SK-N-SH treated with all-trans-retinoic acid at 6 μM for 48 hours (cell line): ENCODE measurements around the gene KIF14.

Experiments used
- ATAC-seq: fragments of 200-7000 bp; cut with Tn5 transposase; 3 replicates; pipeline ENCODE4 v1.9.1; 2020; ENCODE audit warnings: mild to moderate bottlenecking, moderate library complexity
- ARNTL ChIP-seq: fragments of 450-650 bp; formaldehyde crosslinking; IDR thresholded peaks from 2 replicates; pipeline ENCODE4 v1.5.0; 2020; ENCODE audit warnings: low read depth, mild to moderate bottlenecking, moderate library complexity, borderline replicate concordance
- BACH2 ChIP-seq: fragments of 250-450 bp; sonication (Bioruptor Pico); IDR thresholded peaks from 2 replicates; pipeline ENCODE4 v1.9.0; 2021; ENCODE audit warnings: mild to moderate bottlenecking, borderline replicate concordance
- ESRRG ChIP-seq: fragments of 250-450 bp; sonication (Bioruptor Pico); IDR thresholded peaks from 2 replicates; pipeline ENCODE4 v1.6.1; 2021; ENCODE audit warnings: mild to moderate bottlenecking
- GLIS3 ChIP-seq: fragments of 250-450 bp; sonication (Bioruptor Pico); IDR thresholded peaks from 2 replicates; pipeline ENCODE4 v1.5.0; 2020; ENCODE audit warnings: mild to moderate bottlenecking, moderate library complexity
- ISL1 ChIP-seq: fragments of 250-450 bp; sonication (Bioruptor Pico); IDR thresholded peaks from 2 replicates; pipeline ENCODE4 v2.1.2; 2022; ENCODE audit warnings: mild to moderate bottlenecking, moderate library complexity
- OSR1 ChIP-seq: fragments of 250-450 bp; sonication (Bioruptor Pico); IDR thresholded peaks from 2 replicates; pipeline ENCODE4 v1.8.0; 2022; ENCODE audit warnings: moderate library complexity, mild to moderate bottlenecking, inconsistent platforms
- PPARA ChIP-seq: fragments of 250-450 bp; sonication (Bioruptor Pico); IDR thresholded peaks from 2 replicates; pipeline ENCODE4 v1.5.0; 2020; ENCODE audit warnings: mild to moderate bottlenecking, borderline replicate concordance
- RARB ChIP-seq: fragments of 250-450 bp; sonication (Bioruptor Pico); IDR thresholded peaks from 2 replicates; pipeline ENCODE4 v1.8.0; 2021; ENCODE audit warnings: mild to moderate bottlenecking, moderate library complexity
- TCF4 ChIP-seq: fragments of 250-450 bp; sonication (Bioruptor Pico); IDR thresholded peaks from 2 replicates; pipeline ENCODE4 v1.8.0; 2021; ENCODE audit warnings: mild to moderate bottlenecking, moderate library complexity, borderline replicate concordance
- TOX ChIP-seq: fragments of 250-450 bp; sonication (Bioruptor Pico); IDR thresholded peaks from 2 replicates; pipeline ENCODE4 v1.8.0; 2021; ENCODE audit warnings: mild to moderate bottlenecking, moderate library complexity, borderline replicate concordance
- ZC3H10 ChIP-seq: fragments of 250-450 bp; sonication (Bioruptor Pico); IDR thresholded peaks from 2 replicates; pipeline ENCODE4 v1.5.1; 2021; ENCODE audit warnings: mild to moderate bottlenecking, moderate library complexity
- ZFP3 ChIP-seq: fragments of 250-450 bp; sonication (Bioruptor Pico); IDR thresholded peaks from 2 replicates; pipeline ENCODE4 v1.5.0; 2020; ENCODE audit warnings: mild to moderate bottlenecking, moderate library complexity
- ZFP30 ChIP-seq: fragments of 450-650 bp; formaldehyde crosslinking; IDR thresholded peaks from 2 replicates; pipeline ENCODE4 v1.5.0; 2022; ENCODE audit warnings: mild to moderate bottlenecking, moderate library complexity
- ZNF70 ChIP-seq: fragments of 450-650 bp; formaldehyde crosslinking; IDR thresholded peaks from 2 replicates; pipeline ENCODE4 v1.5.0; 2020; ENCODE audit warnings: mild to moderate bottlenecking, moderate library complexity
- ZNF8 ChIP-seq: fragments of 450-650 bp; formaldehyde crosslinking; IDR thresholded peaks from 2 replicates; pipeline ENCODE4 v1.5.0; 2020; ENCODE audit warnings: mild to moderate bottlenecking, moderate library complexity
- TF ChIP-seq, protein P1 (sequence below): fragments of 250-450 bp; sonication (Bioruptor Pico); IDR thresholded peaks from 2 replicates; pipeline ENCODE4 v1.5.1; 2020; ENCODE audit warnings: low read depth, mild to moderate bottlenecking, moderate library complexity
- TF ChIP-seq, protein P2 (sequence below): fragments of 250-450 bp; sonication (Bioruptor Pico); IDR thresholded peaks from 2 replicates; pipeline ENCODE4 v1.5.0; 2020; ENCODE audit warnings: mild to moderate bottlenecking, moderate library complexity
- TF ChIP-seq, protein P3 (sequence below): fragments of 250-450 bp; sonication (Bioruptor Pico); IDR thresholded peaks from 2 replicates; pipeline ENCODE4 v1.8.0; 2020; ENCODE audit warnings: mild to moderate bottlenecking, moderate library complexity, borderline replicate concordance
- TF ChIP-seq, protein P4 (sequence below): fragments of 250-450 bp; sonication (Bioruptor Pico); IDR thresholded peaks from 2 replicates; pipeline ENCODE4 v1.8.0; 2021; ENCODE audit warnings: low read depth, mild to moderate bottlenecking, moderate library complexity, borderline replicate concordance

KIF14 gene

DNA sequence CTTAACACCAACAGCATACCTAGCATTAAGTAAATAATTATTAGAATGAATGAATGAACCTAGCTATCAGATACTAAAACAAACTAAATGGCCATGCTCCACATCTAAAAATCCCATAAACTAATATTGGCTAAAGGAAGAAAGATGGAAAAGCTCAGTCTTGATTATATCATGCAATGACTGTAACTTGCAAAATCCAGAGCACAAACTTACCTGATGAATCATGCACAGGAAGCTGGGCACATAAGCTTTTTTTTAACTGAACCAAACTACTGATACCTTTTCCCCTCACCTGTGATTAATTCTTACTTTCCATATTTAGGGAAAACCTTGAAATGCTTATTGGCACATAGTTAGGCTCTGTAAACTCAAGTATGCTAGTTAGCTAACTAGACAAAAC lies 70.2 kb downstream of the KIF14 start:
- ATAC-seq, result no peak
- TF ChIP-seq GLIS3 (CRISPR knock-in tag), result no peak
- TF ChIP-seq ZNF70 (CRISPR knock-in tag), result no peak
- TF ChIP-seq, protein P1, sequence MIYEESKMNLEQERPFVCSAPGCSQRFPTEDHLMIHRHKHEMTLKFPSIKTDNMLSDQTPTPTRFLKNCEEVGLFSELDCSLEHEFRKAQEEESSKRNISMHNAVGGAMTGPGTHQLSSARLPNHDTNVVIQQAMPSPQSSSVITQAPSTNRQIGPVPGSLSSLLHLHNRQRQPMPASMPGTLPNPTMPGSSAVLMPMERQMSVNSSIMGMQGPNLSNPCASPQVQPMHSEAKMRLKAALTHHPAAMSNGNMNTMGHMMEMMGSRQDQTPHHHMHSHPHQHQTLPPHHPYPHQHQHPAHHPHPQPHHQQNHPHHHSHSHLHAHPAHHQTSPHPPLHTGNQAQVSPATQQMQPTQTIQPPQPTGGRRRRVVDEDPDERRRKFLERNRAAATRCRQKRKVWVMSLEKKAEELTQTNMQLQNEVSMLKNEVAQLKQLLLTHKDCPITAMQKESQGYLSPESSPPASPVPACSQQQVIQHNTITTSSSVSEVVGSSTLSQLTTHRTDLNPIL, result no peak
- TF ChIP-seq, protein P2, sequence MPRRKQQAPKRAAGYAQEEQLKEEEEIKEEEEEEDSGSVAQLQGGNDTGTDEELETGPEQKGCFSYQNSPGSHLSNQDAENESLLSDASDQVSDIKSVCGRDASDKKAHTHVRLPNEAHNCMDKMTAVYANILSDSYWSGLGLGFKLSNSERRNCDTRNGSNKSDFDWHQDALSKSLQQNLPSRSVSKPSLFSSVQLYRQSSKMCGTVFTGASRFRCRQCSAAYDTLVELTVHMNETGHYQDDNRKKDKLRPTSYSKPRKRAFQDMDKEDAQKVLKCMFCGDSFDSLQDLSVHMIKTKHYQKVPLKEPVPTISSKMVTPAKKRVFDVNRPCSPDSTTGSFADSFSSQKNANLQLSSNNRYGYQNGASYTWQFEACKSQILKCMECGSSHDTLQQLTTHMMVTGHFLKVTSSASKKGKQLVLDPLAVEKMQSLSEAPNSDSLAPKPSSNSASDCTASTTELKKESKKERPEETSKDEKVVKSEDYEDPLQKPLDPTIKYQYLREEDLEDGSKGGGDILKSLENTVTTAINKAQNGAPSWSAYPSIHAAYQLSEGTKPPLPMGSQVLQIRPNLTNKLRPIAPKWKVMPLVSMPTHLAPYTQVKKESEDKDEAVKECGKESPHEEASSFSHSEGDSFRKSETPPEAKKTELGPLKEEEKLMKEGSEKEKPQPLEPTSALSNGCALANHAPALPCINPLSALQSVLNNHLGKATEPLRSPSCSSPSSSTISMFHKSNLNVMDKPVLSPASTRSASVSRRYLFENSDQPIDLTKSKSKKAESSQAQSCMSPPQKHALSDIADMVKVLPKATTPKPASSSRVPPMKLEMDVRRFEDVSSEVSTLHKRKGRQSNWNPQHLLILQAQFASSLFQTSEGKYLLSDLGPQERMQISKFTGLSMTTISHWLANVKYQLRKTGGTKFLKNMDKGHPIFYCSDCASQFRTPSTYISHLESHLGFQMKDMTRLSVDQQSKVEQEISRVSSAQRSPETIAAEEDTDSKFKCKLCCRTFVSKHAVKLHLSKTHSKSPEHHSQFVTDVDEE (CRISPR knock-in tag), result no peak
- no peak for TF ChIP-seq ARNTL (CRISPR knock-in tag)
- TF ChIP-seq TCF4 (CRISPR knock-in tag), result no peak
- TF ChIP-seq RARB, result no peak
- no peak for TF ChIP-seq ESRRG (CRISPR knock-in tag)
- TF ChIP-seq, protein P3, sequence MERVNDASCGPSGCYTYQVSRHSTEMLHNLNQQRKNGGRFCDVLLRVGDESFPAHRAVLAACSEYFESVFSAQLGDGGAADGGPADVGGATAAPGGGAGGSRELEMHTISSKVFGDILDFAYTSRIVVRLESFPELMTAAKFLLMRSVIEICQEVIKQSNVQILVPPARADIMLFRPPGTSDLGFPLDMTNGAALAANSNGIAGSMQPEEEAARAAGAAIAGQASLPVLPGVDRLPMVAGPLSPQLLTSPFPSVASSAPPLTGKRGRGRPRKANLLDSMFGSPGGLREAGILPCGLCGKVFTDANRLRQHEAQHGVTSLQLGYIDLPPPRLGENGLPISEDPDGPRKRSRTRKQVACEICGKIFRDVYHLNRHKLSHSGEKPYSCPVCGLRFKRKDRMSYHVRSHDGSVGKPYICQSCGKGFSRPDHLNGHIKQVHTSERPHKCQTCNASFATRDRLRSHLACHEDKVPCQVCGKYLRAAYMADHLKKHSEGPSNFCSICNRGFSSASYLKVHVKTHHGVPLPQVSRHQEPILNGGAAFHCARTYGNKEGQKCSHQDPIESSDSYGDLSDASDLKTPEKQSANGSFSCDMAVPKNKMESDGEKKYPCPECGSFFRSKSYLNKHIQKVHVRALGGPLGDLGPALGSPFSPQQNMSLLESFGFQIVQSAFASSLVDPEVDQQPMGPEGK (CRISPR knock-in tag), result no peak
- no peak for TF ChIP-seq TOX (CRISPR knock-in tag)
- no peak for TF ChIP-seq PPARA (CRISPR knock-in tag)
- no peak for TF ChIP-seq ZC3H10 (CRISPR knock-in tag)

DNA sequence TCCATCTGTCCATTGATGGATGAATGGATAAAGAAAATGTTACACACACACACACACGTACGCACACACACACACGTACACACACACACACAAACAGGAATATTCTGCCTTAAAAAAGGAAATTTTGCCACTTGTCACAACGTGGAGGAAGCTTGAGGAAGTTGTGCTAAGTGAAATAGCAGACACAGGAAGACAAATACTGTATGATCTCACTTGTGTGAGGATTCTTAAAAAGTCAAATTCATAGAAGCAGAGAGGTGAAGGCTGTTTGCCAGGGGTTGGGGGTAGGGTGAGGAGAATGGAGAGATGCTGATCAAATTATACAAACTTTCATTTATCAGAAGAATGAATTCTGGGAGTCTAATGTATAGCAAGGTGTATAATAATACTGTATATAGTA lies 73.2 kb downstream of the KIF14 start:
- no peak; the same call in 2 of the 3 replicates for ATAC-seq
- TF ChIP-seq ESRRG (CRISPR knock-in tag) (no peak), TOX (CRISPR knock-in tag) (no peak), ZNF70 (CRISPR knock-in tag) (no peak), GLIS3 (CRISPR knock-in tag) (no peak), ARNTL (CRISPR knock-in tag) (no peak), OSR1 (no peak), ZNF8 (CRISPR knock-in tag) (no peak)

DNA sequence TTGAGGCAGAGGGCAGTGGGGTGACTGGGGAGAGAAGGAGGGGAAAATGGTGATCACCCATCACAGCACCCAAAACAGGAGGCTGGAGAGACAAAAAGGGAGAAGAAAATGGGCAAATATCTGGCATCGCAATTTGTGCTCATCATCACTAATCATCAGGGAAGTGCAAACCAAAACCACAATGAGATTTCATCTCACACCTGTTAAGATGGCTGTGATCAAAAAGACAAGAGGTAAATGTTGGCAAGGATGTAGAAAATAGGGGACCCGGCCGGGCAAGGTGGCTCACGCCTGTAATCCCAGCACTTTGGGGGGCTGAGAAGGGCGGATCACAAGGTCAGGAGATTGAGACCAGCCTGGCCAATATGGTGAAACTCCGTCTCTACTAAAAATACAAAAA lies 74.0 kb downstream of the KIF14 start:
- TF ChIP-seq TOX (CRISPR knock-in tag) (no peak), ZNF8 (CRISPR knock-in tag) (no peak)
- no peak for ATAC-seq

DNA sequence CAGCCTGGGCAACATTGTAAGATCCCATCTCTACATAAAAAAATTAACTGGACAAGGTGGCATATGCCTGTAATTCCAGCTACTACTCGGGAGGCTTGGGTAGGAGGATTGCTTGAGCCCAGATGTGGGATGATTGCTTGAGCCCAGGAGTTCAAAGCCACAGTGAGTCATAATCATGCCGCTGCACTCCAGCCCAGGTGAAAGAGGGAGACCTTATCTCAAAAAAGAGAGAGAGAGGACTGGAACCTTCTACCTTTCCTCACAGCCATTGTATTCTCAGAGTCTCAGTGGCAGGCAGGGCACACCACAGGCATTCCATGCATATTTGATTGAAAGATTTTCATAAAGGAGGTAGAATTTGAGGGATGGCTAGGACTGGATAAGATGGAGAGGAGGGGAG lies 78.4 kb downstream of the KIF14 start:
- ATAC-seq, result no peak
- TF ChIP-seq, protein P2 (CRISPR knock-in tag), result no peak
- TF ChIP-seq ZFP3 (no peak), ZNF8 (CRISPR knock-in tag) (no peak), PPARA (CRISPR knock-in tag) (no peak), GLIS3 (CRISPR knock-in tag) (no peak), BACH2 (CRISPR knock-in tag) (no peak), TCF4 (CRISPR knock-in tag) (no peak), ARNTL (CRISPR knock-in tag) (no peak), ZFP30 (CRISPR knock-in tag) (no peak), ISL1 (CRISPR knock-in tag) (no peak), TOX (CRISPR knock-in tag) (no peak)
- TF ChIP-seq, protein P4, sequence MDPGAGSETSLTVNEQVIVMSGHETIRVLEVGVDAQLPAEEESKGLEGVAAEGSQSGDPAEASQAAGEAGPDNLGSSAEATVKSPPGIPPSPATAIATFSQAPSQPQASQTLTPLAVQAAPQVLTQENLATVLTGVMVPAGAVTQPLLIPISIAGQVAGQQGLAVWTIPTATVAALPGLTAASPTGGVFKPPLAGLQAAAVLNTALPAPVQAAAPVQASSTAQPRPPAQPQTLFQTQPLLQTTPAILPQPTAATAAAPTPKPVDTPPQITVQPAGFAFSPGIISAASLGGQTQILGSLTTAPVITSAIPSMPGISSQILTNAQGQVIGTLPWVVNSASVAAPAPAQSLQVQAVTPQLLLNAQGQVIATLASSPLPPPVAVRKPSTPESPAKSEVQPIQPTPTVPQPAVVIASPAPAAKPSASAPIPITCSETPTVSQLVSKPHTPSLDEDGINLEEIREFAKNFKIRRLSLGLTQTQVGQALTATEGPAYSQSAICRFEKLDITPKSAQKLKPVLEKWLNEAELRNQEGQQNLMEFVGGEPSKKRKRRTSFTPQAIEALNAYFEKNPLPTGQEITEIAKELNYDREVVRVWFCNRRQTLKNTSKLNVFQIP (CRISPR knock-in tag), result no peak
- TF ChIP-seq, protein P3 (CRISPR knock-in tag), result no peak
